ENCODE data around the gene DYNLL1. TPM values are rescaled to one million over a fixed set of nuclear protein-coding genes. Genes with fewer than 3 reads are reported as not detected.

DYNLL1 gene
- total and polyA plus RNA-seq, 4 donors = 101 to 275 (median 183) TPM

DNA sequence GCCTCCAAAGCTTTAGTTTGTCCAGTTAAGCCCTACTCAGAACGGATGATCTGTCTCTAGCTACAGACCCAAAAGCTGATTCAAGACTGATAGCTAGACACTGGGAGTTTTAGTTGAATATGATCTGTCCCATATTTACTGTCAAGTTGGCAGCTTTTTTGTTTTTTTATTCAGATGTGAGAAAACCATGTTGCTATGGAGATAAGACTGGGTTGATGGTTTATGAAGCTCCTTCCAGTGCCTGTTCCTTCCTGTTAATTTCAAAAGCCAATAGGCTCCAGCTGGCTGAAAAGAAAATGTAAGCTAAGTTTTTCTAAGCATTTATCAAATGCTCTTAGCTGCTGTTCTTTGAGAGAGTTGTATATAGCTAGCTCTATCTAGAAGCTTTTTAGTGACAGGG, 4.7 kb downstream of the DYNLL1 start:
- Histone ChIP-seq H3K4me3 (ENCODE audit: low read depth in 1 of 3, low read length in 3 of 3) (no peak overlapping the region), H3K27ac (ENCODE audit: low read depth in 1 of 2, low read length in 2 of 2) (no peak overlapping the region), H3K9me3 (ENCODE audit: control insufficient read depth in 4 of 4, low read length in 3 of 4) (no peaks in the 10 kb centered on the region), H3K4me1 (ENCODE audit: control insufficient read depth in 4 of 4, insufficient read depth in 4 of 4, low read length in 3 of 4) (peaks cover 0 to 11% (median 7%) of the 10 kb centered on the region in 4 donors), H3K36me3 (ENCODE audit: control insufficient read depth in 4 of 4, insufficient read depth in 3 of 4, low read depth in 1 of 4, low read length in 3 of 4) (peaks cover 7 to 33% (median 24%) of the 10 kb centered on the region in 4 donors), H3K27me3 (ENCODE audit: control insufficient read depth in 4 of 4, insufficient read depth in 4 of 4, low read length in 3 of 4) (no peaks in the 10 kb centered on the region), H3K9ac (ENCODE audit: low read depth in 1 of 2, low read length in 2 of 2) (no peak overlapping the region)
- WGBS = 92% methylated on average over 1 of the region's 1 CpG
- TF ChIP-seq FOXA2 (IDR thresholded peaks at IDR 0.05) (no peak), HNF4G (IDR thresholded peaks at IDR 0.05) (no peak), RXRA (IDR thresholded peaks at IDR 0.05) (no peak), FOXA1 (IDR thresholded peaks at IDR 0.05) (no peak), YY1 (IDR thresholded peaks at IDR 0.05) (no peak), SP1 (IDR thresholded peaks at IDR 0.05) (no peak), REST (IDR thresholded peaks at IDR 0.05) (no peak), NR2F2 (IDR thresholded peaks at IDR 0.05) (no peak), TAF1 (conservative IDR thresholded peaks at IDR 0.05) (no peak), GABPA (IDR thresholded peaks at IDR 0.05 in 1 of 2, conservative IDR thresholded peaks at IDR 0.05 in 1 of 2) (no peak), JUND (IDR thresholded peaks at IDR 0.05) (no peak), EGR1 (IDR thresholded peaks at IDR 0.05; ENCODE audit: low read depth in 2 of 2) (no peak), RAD21 (IDR thresholded peaks at IDR 0.05) (no peak), HNF4A (conservative IDR thresholded peaks at IDR 0.05) (no peak)
- TF ChIP-seq, protein P1, sequence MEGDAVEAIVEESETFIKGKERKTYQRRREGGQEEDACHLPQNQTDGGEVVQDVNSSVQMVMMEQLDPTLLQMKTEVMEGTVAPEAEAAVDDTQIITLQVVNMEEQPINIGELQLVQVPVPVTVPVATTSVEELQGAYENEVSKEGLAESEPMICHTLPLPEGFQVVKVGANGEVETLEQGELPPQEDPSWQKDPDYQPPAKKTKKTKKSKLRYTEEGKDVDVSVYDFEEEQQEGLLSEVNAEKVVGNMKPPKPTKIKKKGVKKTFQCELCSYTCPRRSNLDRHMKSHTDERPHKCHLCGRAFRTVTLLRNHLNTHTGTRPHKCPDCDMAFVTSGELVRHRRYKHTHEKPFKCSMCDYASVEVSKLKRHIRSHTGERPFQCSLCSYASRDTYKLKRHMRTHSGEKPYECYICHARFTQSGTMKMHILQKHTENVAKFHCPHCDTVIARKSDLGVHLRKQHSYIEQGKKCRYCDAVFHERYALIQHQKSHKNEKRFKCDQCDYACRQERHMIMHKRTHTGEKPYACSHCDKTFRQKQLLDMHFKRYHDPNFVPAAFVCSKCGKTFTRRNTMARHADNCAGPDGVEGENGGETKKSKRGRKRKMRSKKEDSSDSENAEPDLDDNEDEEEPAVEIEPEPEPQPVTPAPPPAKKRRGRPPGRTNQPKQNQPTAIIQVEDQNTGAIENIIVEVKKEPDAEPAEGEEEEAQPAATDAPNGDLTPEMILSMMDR (IDR thresholded peaks at IDR 0.05; ENCODE audit: low read depth, low read length, missing input control) = no peak
- no peak for DNase-seq (ENCODE audit: low spot score)

- Histone ChIP-seq H3K36me3 (ENCODE audit: control insufficient read depth in 4 of 4, insufficient read depth in 3 of 4, low read depth in 1 of 4, low read length in 3 of 4) (peaks cover 14 to 35% (median 30%) of the 10 kb centered on the region in 4 donors), H3K9ac (ENCODE audit: low read depth in 1 of 2, low read length in 2 of 2) (no peak overlapping the region), H3K4me3 (ENCODE audit: low read depth in 1 of 3, low read length in 3 of 3) (no peak overlapping the region), H3K27ac (ENCODE audit: low read depth in 1 of 2, low read length in 2 of 2) (no peak overlapping the region), H3K9me3 (ENCODE audit: control insufficient read depth in 4 of 4, low read length in 3 of 4) (no peaks in the 10 kb centered on the region), H3K27me3 (ENCODE audit: control insufficient read depth in 4 of 4, insufficient read depth in 4 of 4, low read length in 3 of 4) (no peaks in the 10 kb centered on the region), H3K4me1 (ENCODE audit: control insufficient read depth in 4 of 4, insufficient read depth in 4 of 4, low read length in 3 of 4) (no peaks in the 10 kb centered on the region)
- no peak for DNase-seq (ENCODE audit: low spot score)
- no peak for TF ChIP-seq FOXA2 (IDR thresholded peaks at IDR 0.05)
- no peak for TF ChIP-seq YY1 (IDR thresholded peaks at IDR 0.05)
- no peak for TF ChIP-seq FOXA1 (IDR thresholded peaks at IDR 0.05)
- no peak for TF ChIP-seq ZBTB33 (IDR thresholded peaks at IDR 0.05)
- no peak for TF ChIP-seq TAF1 (conservative IDR thresholded peaks at IDR 0.05)
- TF ChIP-seq, protein P1 (IDR thresholded peaks at IDR 0.05; ENCODE audit: low read depth, low read length, missing input control) = no peak
- no peak for TF ChIP-seq REST (IDR thresholded peaks at IDR 0.05)
- no peak for TF ChIP-seq HNF4A (conservative IDR thresholded peaks at IDR 0.05)
- no peak for TF ChIP-seq RAD21 (IDR thresholded peaks at IDR 0.05)
- TF ChIP-seq SP1 (IDR thresholded peaks at IDR 0.05) = no peak
- no peak for TF ChIP-seq HNF4G (IDR thresholded peaks at IDR 0.05)
- no peak for TF ChIP-seq NR2F2 (IDR thresholded peaks at IDR 0.05)
- WGBS = 91% methylated on average over 4 of the region's 4 CpGs
Observed at GRCh38 chr12:120504587-120504986, 8.7 kb downstream of the DYNLL1 start.

Measured in liver (tissue), 9 donors.